Frontal cortex (tissue), 4 donors: Measurements from ENCODE around the gene C10orf143. TPM values are rescaled to one million over a fixed set of nuclear protein-coding genes. Genes with fewer than 3 reads are reported as not detected.
"Not testable (repeated sequence)": the region's sequence is repeated elsewhere in the genome, so short reads cannot be mapped to it uniquely, and the experiment has no call there.

ENCODE experiments used
- DNase-seq, 2 donors: peaks; one replicate each; pipeline ENCODE4 v3.0.0; 2012; ENCODE audit warnings: low spot score in 2 of 2
- FAIRE-seq: peaks from 2 replicates; lab custom pipeline; 2012; peaks lifted over from hg19 to GRCh38; lab: Jason Lieb, UNC
- total RNA-seq: library from RNA; depleted of rRNA; stranded (reverse); fragments of >200 nt; gene quantifications from one replicate; pipeline ENCODE4 v1.2.3, GENCODE V29; 2014
- donor health status: control.
- donor health status: control.
- donor health status: control.

Gene C10orf143
- total RNA-seq, 1 donor from 2014 or later: 0.41 TPM

DNA sequence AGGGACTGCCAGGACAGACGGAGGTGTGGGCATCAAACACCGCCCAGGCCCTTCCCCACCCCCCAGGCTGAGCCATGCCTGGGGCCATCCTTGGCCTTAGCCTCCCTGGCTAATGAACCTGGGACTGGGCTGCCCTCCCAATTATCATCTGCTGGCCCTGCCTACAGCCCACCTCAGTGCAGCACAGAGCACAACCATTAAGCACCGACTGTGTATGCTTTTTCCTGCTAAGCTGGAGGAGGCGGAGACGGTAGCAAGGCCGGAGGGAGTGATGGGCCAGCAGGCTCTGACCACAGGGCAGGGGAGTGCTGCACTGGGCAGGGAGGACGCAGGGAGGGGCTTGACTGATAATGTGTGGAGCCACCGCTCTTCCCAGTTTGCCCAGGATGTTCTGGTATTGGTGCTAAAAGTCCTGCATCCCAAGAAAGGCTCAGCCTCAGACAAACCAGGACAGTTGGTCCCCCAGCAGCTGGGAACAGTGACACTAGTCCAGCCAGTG is 72.0 kb downstream of the C10orf143 start:
- no peak for FAIRE-seq
- no peak for DNase-seq

DNA sequence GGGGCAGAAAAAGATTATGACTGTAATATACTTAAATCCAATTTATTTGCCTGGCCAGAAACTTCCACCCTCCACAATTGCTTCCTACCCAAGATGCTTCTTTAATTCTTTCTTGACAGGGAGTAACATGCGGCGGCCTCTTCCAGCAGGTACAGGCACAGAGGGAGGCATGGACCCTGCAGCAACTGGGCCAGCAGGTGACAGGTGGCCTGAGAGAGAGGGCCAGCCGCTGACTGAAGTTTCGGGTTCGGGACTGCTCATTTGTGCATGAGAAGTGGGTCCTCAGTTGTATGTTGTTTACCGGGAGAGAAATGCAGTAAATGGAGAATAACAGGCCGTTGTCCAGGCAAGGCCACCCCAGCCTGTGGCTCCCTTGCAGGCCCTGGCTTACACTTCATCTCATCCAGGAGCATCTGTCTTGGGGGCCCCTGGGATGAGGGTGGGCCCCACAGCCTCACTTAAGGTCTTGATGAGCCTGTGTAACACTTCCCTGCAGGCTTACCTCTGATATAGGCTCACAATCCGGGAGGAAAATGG is 72.5 kb downstream of the C10orf143 start:
- no peak for DNase-seq
- no peak for FAIRE-seq

DNA sequence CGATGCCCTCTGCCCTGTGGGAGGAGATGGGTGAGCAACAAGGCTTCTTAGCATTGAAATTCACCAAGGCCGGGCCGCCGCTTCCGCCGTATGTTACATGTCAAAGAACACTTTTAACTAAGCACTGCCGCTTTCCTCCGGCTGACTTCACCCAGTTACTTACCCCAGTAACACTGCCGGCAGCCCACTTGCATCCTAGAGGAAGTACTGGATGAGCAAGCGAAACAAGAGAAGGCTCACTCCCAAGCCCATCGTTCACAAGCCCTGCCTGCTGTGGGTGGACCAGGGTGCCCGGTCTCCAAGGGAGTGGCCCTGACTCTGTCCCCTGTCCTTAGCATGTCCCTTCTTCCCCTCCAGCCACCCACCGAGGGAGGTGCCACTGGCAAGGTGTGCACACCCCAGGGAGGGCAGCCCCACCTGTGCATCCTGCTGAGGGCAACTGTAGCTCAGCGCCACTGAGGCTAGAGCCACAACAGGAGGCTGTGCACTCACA is 73.4 kb downstream of the C10orf143 start:
- DNase-seq (no peak), FAIRE-seq (no peak)

DNA sequence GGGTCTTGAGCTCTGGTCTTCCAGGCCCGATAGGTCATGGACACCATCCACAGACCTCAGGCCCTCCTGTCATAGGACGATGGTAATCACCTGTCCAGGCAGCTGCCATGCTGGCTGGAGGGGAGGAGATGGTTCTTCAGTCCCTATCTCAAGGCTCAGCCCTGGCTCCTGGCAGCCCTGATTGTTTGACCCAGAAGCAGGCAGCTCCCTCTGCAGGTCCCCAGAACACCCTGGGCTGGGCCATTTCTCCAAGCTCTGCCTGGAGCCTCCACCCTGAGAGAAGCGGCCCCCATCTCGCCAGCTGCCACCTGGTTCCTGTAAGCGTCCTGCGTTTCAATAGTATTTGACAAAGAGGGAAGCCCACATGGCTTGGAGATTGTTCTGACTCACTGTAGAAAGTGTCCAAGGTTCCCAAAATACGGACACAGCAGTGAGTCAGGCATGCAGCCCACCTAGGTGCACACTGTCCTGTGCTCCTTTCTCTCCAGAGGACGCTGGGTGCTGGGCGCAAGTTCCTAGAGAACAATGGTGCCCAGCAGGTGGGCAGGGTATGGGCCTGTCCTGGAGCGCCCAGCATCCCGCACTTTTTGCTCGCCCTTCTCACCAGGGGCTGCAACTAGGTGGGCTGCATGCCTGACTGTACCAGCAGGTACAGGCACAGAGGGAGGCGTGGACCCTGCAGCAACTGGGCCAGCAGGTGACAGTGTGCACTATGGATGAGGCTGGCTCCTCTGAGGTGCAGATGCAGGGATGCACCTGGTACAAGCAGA is 74.1 kb downstream of the C10orf143 start:
- no peak for DNase-seq
- no peak for FAIRE-seq

DNA sequence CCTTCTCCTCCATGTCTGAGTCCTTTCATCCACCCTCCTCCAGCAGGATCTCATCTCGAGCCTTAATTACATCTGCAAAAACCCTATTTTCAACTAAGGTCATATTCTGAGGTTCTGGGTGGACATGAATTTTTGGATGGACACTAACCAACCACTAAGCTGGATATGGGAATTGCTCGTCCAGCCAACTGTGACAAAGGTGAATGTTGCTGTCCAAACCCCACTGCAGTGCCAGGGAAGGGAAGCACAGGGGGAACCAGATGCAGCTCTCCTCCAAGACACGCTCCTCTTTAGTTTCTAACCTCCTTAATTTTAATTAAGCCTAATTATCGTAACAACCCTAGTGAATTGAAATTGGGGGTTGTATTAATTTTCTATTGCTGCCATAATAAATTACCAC is 81.4 kb downstream of the C10orf143 start:
- DNase-seq: no peak
- FAIRE-seq: no peak

DNA sequence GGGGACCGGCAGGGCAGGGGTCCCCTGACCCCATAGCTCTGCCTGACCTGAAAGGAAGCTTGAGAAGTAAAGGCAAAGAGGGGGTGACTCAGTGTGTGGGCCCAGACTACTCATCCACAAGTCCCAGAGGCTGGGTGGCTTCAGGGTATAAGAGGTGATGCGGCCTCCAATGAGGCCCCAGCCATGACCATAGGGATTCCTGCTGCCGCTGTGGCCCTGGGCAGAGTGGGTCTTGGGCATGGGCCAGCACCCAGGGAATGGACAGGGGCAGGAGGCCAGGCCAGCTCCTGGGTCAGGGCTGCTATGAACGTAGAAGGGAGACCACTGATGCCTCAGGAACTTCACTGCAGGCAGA is 82.2 kb downstream of the C10orf143 start:
- DNase-seq (no peak), FAIRE-seq (no peak)

DNA sequence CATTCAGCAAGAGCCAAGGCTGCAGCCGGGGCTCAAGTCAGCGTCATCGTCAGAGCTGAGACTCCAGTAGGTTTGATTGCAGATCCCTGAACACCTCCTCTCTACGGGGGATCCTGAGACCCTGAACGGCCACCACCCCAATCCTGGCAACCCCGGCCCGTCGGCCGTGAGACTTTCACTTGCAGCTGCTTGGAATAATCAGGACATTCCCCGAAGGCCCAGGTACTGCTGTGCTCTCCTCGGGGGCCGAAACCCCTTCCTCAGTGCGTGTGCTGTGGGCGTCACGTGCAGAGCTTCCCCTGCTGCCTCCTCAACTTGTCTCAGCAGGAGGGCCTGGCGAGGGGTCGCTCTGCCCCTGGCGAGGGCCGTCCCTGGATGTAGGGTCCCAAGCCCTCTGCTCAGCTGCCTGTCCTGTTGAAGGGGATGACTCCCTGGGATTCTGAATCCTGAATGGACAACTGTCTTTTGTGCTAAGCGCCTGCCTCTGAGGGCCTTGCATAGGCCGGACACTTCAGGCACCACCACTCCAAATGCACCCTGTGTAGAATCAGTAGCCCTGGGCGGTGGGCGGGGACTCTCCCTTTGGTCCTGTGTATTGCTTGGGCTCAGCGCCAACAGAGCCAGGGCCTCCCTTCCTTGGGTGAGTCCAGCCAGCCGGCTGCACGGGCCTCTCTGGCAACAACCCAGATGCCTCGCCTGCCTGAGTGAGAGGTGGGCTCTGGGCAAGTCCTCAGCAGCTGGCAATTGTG is 82.7 kb downstream of the C10orf143 start:
- no peak for DNase-seq

DNA sequence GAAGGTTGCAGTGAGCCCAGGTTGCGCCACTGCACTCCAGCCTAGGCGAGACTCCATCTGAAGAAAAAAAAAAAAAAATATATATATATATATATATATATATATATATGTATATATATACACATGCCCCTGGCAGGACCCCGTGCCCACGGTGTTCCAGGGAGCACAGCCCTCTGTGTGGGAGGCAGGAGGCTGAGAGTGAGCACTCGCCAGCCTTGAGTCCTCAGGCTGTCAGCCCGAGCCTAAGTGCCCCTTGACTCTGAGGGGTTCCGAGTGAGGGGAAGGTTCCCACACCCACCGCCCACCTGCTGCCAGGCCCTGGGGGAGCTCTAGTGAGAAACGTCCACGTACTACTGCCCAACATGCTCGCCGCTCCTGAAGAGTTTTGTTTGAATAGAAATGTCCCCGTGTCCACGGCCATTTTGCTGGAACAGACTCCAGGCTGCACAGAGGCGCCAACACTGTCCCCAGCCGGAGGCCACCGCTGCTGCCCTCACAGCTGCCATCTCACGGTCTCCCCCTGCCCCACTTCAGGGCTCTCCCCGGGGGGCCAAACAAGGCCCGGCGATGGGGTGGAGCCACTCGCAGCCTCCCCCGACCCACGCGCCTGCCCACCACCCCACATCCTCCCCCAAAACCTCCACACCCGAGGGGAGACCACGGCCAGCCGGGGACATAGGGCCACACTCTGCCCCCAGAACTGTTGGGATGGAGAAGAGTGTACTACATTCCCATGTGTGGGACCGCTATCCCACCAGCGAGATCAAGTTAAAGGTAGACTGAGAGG is 83.8 kb downstream of the C10orf143 start:
- FAIRE-seq (no peak), DNase-seq (no peak)

More for the DNA sequence above, 82.7 kb downstream of the C10orf143 start:
- no peak for FAIRE-seq

DNA sequence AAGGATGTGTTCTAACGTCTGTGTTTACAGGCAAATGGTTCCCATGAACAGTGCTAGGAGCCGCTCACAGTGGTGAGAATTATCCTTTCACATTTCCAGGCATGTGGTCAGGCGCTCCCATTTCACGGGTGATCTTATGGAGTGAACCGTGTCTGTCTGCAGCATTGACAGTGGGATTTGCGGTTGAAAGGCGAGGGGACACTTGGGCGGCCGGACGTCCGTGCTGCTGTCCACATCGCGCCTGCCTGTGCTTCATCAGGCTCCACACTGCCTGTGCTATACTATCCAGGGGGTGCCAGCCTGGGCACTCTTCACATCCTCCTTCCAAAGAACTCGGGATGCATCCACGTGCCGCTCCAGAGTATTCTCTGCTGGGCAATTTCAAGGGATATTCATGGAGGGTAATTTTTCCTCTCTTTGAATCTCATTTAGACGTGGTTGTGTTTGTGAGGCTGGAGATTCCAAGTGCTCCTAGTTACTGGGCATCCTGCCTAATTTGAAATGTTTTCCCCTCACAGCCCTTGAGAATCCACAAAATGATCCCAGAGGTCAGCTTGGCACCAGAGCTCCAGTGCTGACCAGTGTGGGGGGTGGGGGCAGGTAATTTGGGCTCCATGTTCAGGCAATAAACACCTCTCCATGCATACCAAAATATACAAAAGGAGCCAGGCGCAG is 84.7 kb downstream of the C10orf143 start:
- FAIRE-seq: no peak

DNA sequence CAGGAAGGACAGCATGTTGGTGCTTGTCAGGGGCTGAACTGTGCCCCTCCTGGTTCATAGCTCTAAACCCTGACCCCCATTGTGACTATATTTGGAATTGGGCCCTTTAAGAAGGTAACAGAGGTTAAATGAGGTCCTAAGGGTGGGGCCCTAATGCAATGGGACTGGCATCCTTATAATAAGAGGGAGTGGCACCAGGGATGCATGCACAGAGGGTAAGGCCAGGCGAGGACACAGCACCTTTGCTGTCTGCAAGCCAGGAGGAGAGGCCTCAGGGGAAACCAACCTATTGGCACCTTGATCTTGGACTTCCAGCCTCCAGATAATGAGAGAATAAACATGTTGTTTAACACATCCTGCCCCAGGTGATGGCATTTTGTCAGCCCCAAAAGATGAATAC is 85.3 kb downstream of the C10orf143 start:
- DNase-seq (no peak), FAIRE-seq (no peak)

More for the DNA sequence above, 84.7 kb downstream of the C10orf143 start:
- DNase-seq: no peak

DNA sequence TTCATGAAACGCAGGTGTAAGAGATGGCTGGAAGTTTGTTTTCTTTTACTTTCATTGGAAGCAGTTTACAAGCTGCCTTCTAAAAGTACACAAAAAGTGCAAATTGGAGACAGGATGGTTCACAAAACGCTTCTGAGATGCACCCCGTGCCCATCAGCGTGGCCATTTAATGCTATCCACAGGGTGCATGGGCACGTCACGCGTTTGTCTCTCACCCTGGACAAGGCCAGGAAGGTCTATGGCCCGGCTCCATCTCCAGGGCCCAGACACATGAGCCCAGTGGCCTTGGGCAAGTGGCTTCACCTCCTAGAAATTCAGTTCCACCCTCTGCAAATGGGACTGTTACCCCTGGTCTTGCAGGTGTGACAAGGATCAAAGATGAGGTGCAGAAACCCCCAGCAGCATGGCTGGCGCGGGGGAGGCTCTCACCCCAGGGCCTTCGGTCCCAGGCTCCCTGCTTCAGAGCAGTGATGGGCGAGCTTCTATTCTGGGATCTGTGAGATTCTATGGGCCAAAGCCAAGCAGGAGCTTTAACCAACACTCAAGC is 85.8 kb downstream of the C10orf143 start:
- FAIRE-seq (no peak), DNase-seq (no peak)

DNA sequence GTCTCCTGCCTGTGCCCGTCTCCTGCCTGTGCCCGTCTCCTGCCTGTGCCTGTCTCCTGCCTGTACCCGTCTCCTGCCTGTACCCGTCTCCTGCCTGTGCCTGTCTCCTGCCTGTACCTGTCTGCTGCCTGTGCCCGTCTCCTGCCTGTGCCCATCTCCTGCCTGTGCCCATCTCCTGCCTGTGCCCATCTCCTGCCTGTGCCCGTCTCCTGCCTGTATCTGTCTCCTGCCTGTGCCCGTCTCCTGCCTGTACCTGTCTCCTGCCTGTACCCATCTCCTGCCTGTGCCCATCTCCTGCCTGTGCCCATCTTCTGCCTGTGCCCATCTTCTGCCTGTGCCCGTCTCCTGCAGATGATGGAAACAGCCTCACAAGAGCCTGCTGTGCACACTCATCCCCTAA is 86.3 kb downstream of the C10orf143 start:
- not testable (repeated sequence) for FAIRE-seq, DNase-seq

DNA sequence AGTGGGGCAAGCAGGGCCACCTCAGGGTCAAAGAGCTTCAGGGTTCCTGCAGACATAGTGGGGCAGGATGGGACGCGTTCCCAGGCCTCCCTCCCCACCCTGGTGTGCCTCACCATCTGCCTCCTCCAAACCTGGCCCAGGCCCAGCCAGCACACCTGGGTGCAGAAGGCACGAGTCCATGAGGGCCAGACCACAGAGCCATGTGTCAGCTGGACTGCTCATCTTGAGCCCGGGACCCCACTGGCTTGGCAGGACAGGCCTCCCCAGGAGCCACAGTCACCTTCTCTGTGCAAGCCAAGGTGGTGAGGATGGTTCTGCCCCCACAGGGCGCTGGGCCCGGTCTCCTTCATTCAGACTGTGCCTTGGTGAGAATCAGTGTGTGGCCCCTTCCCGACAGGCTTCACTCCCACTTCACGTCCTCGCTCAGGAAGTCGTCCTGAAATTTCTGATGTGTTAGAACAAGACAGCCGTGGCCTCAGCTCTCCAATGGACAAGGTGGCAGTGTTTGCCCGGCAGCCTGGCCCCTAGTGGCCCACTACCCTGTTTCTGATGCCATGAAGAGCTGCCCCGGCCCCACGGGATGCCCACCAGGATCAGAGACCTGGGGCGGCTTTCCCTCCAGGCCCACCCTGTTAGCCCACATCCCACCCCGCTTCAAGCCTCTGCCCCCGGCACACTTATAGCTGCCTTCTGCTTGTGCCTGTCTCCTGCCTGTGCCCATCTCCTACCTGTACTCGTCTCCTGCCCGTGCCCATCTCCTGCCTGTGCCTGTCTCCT is 87.0 kb downstream of the C10orf143 start:
- no peak for DNase-seq
- FAIRE-seq: no peak

DNA sequence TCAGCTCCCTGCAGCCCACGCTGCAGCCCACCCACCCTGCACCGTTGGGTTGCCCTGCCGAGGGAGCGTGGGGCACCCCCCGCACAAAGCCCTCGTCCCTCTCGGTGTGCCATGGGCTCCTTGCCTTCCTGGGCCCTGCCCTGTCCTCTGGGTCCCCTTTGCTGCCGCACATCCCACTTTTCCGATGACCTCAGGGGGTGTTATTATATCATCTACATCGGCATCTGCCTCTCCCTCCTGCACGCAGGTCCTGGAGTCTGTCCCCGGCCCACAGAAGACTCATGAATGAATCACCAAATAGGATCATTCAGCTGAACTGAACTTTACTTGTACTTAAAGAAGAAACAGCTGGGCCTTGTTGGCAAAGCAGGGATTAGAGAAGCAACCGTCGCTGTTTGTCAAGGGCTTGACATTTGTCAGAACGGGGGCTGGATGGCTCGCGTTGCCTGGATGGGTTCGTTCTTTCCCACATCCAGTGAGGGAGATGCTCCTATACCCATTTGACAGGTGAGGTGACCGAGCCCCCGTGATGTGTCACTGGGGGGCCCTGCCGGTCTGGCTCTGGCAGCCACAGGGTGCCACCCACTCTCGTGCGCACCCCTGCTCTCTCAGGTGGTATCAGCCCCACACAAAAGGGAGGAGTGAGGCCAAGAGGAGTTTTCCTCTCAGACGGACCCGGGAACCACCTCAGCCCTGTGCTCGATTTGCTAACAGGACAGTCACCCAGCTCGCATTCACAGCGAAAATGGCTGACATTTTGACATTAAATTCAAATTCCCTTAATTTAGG is 87.9 kb downstream of the C10orf143 start:
- no peak for FAIRE-seq
- no peak for DNase-seq

DNA sequence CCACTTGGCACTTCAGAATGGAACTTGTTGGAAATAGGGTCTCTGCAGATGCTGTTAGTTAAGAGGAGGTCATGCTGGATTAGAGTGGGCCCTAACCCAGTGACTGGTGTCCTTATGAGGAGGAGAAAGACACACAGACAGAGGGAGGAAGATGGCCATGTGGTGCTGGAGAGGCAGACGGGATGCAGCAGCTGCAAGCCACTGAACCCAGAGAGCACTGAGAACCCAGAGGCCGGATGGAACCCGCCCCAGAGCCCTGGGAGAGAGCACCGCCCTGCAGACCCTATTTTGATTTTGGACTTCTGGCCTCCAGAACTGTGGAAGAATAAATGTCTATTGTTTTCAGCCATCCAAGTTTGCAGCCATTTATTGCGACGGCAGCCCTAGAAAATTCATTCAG is 88.5 kb downstream of the C10orf143 start:
- FAIRE-seq (no peak), DNase-seq (no peak)

DNA sequence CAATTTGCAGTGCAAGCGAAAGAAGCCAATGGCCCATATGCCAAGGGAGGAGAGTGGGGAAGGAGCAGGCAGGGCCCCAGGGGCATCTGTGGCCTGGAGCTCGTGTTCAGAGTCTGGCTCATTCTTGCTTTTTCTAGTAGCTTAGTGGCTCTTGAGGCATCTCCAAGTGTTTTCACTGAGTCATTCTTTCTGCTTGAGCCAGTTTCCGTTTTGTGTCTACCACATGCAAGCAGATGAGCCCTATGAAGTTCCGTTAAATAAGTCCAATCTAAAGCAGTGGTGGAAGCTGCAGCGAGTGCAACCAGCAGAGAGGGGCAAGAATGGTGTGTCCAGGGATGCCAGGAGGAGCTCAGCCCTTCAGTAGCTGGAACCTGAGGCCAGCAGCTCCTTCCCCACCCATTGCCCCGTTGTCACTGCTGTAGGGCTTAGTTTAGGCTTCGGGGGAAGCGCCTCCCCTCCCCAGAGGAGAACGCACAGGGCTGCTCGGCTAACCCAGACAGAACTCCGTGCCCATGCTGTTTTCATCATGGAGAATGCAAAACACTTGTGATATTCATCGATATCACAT is 89.2 kb downstream of the C10orf143 start:
- no peak for FAIRE-seq

DNA sequence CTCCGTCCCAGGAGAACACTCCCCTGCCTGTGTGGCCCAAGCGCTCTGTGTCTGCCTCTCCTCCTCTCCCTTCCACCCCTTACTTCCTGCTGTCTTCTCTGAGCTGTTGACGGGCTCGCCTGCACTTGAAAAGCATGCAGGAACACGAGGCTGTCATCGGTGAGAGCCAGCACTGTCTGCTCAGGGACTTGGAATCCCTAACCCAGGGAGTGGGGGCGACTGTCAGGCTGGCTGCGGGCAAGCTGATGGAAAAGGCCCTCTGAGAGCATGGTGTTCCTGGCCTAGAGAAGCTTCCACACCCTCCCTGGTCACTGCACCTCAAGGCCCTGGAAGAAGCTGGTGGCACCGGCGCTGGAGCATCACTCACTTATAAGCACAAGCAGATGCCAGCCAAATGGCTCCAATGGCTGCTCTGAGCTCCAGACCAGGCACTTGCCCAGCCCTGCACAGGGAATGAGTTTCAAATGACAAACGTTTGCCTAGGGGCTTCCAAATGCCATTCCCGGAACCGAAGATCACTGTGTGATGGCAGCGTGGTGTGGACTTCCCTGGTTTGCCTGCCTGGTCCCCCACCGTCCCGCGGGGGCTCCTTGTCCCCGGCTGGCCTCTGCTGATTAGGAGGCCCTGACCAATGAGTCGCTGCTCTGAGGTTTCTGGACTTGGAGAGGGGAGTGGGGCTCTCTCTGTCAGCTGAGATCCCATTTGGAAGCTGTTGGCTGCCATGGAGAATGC is 89.8 kb downstream of the C10orf143 start:
- DNase-seq (no peak), FAIRE-seq (no peak)

More for the DNA sequence above, 89.2 kb downstream of the C10orf143 start:
- DNase-seq: no peak
